HG02571 (cell line): ENCODE data around the gene TMEM125.

Experiments used
- ATAC-seq: cut with Tn5 transposase; IDR thresholded peaks from one replicate; pipeline ENCODE4 v1.9.1; 2021; ENCODE audit warnings: mild to moderate bottlenecking, moderate library complexity; ENCODE audit not compliant: unreplicated experiment

TMEM125 gene

GRCh38 chr1:43288785-43289706, 19.3 kb downstream of the TMEM125 start:
- ATAC-seq: no peak

- no peak for ATAC-seq
Observed at GRCh38 chr1:43292216-43292615, 22.4 kb downstream of the TMEM125 start.

- no peak for ATAC-seq
Observed at GRCh38 chr1:43292679-43293078, 22.9 kb downstream of the TMEM125 start.

GRCh38 chr1:43293176-43293575, 23.4 kb downstream of the TMEM125 start:
- ATAC-seq: no peak

- no peak for ATAC-seq
Observed at GRCh38 chr1:43293896-43294760, 24.3 kb downstream of the TMEM125 start.

- ATAC-seq: no peak
Observed at GRCh38 chr1:43294761-43295160, 25.0 kb downstream of the TMEM125 start.

- no peak for ATAC-seq
Observed at GRCh38 chr1:43296207-43296606, 26.4 kb downstream of the TMEM125 start.

GRCh38 chr1:43298055-43298454, 28.3 kb downstream of the TMEM125 start:
- ATAC-seq: no peak

- no peak for ATAC-seq
Observed at GRCh38 chr1:43299101-43299500, 29.3 kb downstream of the TMEM125 start.

GRCh38 chr1:43300378-43301094, 30.8 kb downstream of the TMEM125 start, which contains the start of gene TIE1:
Gene TIE1, plus strand, starts transcription at chr1:43300982. Its CDS starts 90 bp downstream, at chr1:43301072.
- ATAC-seq: no peak

- no peak for ATAC-seq
Observed at GRCh38 chr1:43302201-43302600, 32.4 kb downstream of the TMEM125 start.

- ATAC-seq: no peak
Observed at GRCh38 chr1:43302721-43303470, 33.1 kb downstream of the TMEM125 start.

GRCh38 chr1:43303471-43304313, 33.9 kb downstream of the TMEM125 start:
- ATAC-seq: no peak

GRCh38 chr1:43304314-43304681, 34.5 kb downstream of the TMEM125 start:
- no peak for ATAC-seq

GRCh38 chr1:43304771-43305300, 35.1 kb downstream of the TMEM125 start:
- ATAC-seq: no peak

- ATAC-seq: no peak
Observed at GRCh38 chr1:43305461-43305860, 35.7 kb downstream of the TMEM125 start.

GRCh38 chr1:43305926-43306687, 36.3 kb downstream of the TMEM125 start:
- no peak for ATAC-seq

GRCh38 chr1:43306688-43307457, 37.1 kb downstream of the TMEM125 start:
- ATAC-seq: no peak
